ENCODE measurements around the gene ROMO1. TPM values are rescaled to one million over a fixed set of nuclear protein-coding genes. Genes with fewer than 3 reads are reported as not detected.
"Not testable (repeated sequence)": the region's sequence is repeated elsewhere in the genome, so short reads cannot be mapped to it uniquely, and the experiment has no call there.

The ROMO1 gene
- total RNA-seq, 4 donors from 2014 or later, result 154 to 259 (median 192) TPM

DNA sequence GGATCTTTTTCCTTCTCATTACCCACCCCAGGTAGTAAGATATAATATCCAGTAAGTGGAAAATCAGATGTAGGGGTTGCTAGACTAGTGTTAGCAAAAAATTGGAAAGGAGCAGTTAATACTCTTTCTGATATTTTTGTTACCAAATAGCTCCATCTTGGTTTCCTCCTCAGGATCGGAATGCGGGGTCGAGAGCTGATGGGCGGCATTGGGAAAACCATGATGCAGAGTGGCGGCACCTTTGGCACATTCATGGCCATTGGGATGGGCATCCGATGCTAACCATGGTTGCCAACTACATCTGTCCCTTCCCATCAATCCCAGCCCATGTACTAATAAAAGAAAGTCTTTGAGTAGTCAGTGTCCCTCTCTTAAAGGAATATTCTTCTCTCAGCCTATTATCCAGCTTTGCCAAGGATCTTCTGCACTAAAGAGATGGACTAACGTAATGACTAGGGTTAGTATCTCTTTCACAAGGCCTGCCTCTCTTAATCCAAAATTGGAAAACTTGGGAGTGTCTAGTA, 1.5 kb downstream of the ROMO1 start:
- Histone ChIP-seq H3K9me3 (no peaks in the 10 kb centered on the region), H3K27me3 (no peaks in the 10 kb centered on the region), H3K27ac (peak overlapping the region in 2 of 4 donors; percentile 88 to 91), H3K4me3 (peak overlapping the region in 1 of 4 donors; percentile 95), H3K4me1 (peaks cover 0 to 17% (median 2%) of the 10 kb centered on the region in 4 donors), H3K36me3 (peaks cover 0 to 55% (median 2%) of the 10 kb centered on the region in 3 donors)
- TF ChIP-seq, protein P1, sequence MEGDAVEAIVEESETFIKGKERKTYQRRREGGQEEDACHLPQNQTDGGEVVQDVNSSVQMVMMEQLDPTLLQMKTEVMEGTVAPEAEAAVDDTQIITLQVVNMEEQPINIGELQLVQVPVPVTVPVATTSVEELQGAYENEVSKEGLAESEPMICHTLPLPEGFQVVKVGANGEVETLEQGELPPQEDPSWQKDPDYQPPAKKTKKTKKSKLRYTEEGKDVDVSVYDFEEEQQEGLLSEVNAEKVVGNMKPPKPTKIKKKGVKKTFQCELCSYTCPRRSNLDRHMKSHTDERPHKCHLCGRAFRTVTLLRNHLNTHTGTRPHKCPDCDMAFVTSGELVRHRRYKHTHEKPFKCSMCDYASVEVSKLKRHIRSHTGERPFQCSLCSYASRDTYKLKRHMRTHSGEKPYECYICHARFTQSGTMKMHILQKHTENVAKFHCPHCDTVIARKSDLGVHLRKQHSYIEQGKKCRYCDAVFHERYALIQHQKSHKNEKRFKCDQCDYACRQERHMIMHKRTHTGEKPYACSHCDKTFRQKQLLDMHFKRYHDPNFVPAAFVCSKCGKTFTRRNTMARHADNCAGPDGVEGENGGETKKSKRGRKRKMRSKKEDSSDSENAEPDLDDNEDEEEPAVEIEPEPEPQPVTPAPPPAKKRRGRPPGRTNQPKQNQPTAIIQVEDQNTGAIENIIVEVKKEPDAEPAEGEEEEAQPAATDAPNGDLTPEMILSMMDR (IDR thresholded peaks at IDR 0.05), result no peak
- no peak for TF ChIP-seq POLR2A (IDR thresholded peaks at IDR 0.05)
- no peak for DNase-seq

DNA sequence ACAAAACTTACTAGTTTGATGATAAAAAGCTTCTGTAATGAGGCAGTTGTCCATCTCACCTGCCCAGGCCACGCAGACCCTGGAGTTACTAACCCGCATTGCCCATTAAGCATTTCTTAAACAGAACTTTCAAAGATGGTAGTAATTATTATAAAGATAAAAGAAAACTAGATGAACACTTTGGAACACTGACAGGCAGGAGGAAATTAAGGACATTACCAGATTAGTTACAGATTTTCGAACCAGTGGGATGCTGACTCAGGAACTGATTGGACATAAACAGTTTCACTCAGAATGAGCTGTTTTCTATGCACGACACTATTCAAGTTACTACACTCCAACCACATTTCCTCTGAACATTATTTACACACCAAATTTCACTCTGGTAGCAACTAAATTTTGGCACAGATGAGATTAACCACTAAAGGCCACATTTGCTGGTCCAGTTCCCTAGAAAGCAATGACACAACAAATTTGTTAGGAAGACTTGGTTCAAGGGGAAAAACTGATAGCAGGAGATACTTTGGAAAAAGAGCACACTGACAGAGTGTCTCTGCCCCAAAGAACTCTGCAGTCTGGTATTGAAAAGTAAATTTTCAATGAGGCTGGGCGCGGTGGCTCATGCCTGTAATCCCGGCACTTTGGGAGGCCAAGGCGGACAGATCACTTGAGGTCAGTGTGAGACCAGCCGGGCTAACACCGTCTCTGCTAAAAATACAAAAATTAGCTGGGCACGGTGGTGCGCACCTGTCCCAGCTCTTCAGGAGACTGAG, 3.0 kb downstream of the ROMO1 start:
- H3K4me1 ChIP-seq, result peaks cover 0 to 17% (median 2%) of the 10 kb centered on the region in 4 donors
- H3K27me3 ChIP-seq, result no peaks in the 10 kb centered on the region
- H3K9me3 ChIP-seq, result no peaks in the 10 kb centered on the region
- TF ChIP-seq, protein P1 (IDR thresholded peaks at IDR 0.05), result no peak
- no peak for TF ChIP-seq POLR2A (IDR thresholded peaks at IDR 0.05)
- peaks cover 0 to 62% (median 2%) of the 10 kb centered on the region in 3 donors for H3K36me3 ChIP-seq
- DNase-seq, result no peak
- no peak overlapping the region for H3K4me3 ChIP-seq
- no peak overlapping the region for H3K27ac ChIP-seq

DNA sequence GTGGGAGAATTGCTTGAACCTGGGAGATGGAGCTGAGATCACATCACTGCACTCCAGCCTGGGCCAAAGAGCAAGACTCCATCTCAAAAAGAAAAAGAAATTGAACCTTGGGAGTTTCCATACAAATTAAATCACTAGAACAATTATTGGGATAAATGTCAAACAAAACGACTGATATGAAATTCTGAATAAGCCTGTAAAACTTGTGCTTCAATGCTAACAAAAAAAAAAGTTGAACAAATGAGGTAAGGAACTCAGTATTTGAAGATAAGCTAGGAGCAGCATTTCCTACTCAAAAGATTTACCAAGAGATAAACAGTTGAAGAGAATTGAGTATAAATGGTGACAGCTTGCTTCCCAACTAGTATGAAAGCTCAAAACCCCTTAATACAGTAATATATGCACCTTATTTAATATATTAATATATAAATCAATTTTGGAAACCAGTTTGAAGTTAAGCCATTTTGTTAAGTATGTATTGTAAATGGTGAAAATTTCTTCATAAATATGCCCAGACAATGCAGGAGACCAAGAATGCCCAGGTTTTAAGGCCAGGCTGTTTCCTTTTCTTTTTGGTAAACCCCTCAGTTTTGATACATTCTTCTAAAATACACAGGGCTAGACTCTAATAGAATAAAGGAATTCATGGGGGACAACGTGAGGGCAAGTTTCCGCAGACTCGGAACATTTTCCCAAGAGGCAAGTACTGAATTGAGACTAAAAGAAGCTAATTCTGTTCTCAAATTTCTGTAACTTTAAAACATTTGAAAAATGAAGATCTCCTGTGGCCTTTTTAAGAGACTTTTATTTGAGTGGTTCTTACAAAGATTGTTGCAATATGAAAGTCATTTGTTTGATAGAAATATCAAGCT, 3.9 kb downstream of the ROMO1 start:
- no peaks in the 10 kb centered on the region for H3K27me3 ChIP-seq
- no peaks in the 10 kb centered on the region for H3K9me3 ChIP-seq
- peaks cover 0 to 70% (median 2%) of the 10 kb centered on the region in 3 donors for H3K36me3 ChIP-seq
- H3K4me3 ChIP-seq, result no peak overlapping the region
- H3K4me1 ChIP-seq, result peaks cover 0 to 13% (median 2%) of the 10 kb centered on the region in 4 donors
- no peak for TF ChIP-seq POLR2A (IDR thresholded peaks at IDR 0.05)
- TF ChIP-seq, protein P1 (IDR thresholded peaks at IDR 0.05), result no peak
- H3K27ac ChIP-seq, result no peak overlapping the region
- no peak for DNase-seq

DNA sequence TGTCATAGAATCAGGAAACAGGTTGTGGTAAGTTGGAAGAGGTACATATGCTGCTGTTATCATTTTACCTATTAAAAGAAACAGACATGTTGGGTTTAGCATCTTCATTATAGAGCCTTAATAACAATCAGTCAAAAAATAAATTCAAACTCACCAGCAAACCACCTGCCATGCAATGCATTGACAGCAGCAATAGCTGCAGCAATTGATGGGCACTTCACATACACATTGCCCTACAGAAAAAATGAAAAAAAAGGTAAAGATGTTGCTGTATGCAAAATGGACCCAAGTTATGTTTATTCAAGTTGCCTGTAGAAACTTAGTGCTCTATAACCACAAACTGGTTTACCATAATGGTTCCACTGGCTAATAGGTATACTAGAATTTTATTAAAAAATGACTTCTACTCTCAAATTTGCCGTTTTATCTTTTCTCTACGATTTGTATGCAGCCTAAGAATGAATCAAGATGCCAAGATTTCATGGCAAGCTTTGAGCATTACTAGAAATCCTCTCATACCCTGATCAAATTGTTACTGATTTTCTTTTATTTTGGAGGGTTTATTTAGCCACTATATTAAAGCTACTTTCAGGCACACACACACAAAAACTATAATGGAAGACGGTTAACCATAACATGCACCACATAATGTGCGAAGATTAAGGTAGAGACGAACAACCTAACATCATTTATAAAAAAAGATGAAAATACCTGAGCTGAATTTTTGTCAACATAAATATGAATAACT, 5.5 kb downstream of the ROMO1 start:
- Histone ChIP-seq H3K36me3 (peaks cover 0 to 87% (median 2%) of the 10 kb centered on the region in 3 donors), H3K27me3 (no peaks in the 10 kb centered on the region), H3K4me1 (peaks cover 0 to 9% (median 2%) of the 10 kb centered on the region in 4 donors), H3K9me3 (no peaks in the 10 kb centered on the region), H3K4me3 (no peak overlapping the region), H3K27ac (no peak overlapping the region)
- no peak for DNase-seq
- TF ChIP-seq POLR2A (IDR thresholded peaks at IDR 0.05), result no peak
- TF ChIP-seq, protein P1 (IDR thresholded peaks at IDR 0.05), result no peak

DNA sequence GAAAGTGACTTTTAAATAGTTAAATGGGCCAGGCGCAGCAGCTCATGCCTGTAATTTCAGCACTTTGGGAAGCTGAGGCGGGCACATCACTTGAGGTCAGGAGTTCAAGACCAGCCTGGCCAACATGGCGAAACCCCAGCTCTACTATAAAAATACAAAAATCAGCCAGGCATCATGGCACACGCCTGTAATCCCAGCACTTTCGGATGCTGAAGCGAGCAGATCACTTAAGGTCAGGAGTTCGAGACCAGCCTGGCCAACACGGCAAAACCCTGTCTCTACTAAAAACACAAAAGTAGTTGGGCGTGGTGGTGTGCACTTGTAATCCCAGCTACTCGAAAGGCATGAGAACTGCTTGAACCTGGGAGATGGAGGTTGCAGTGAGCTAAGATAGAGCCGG, 6.7 kb downstream of the ROMO1 start:
- not testable (repeated sequence) for H3K4me3 ChIP-seq, H3K4me1 ChIP-seq, H3K9me3 ChIP-seq, H3K27ac ChIP-seq, H3K27me3 ChIP-seq, DNase-seq
- H3K36me3 ChIP-seq, result peaks cover 0 to 99% (median 2%) of the 10 kb centered on the region in 3 donors

DNA sequence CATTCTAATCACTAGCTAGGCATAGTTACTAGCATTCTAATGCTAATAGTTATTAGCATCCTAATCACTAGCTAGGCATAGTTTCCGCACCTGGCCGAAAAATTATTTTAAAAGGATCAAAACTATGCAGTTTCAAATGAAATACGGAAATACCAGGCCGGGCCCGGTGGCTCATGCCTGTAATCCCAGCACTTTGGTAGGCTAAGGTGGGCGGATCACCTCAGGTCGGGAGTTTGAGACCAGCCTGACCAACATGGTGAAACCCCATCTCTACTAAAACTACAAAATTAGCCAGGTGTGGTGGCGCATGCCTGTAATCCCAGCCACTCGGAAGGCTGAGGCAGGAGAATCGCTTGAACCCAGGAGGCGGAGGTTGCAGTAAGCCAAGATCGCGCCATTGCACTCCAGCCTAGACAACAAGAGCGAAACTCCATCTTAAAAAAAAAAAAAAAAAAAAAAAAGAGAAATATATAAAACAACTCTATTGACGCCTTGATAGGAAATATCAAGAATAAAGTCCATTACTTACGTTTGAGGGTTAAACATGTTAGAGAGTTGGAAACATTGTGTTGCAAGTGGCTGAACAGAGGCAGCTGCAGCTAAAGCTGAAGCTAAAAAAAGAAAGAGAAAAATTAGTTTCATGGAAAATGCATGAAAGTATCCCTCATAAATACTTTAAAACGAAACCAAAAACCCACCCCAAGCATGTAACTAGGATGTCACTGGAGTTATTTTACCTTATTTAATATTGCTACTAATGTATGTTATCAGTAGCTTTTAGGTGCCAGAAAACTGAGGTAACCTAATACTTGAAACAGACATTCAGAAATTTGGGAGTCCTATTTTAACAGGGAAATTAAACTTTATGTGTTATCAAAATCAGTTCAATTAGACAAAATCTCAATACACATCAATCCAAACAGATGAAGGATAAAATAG, 7.7 kb downstream of the ROMO1 start:
- not testable (repeated sequence) for H3K27me3 ChIP-seq, DNase-seq, H3K4me1 ChIP-seq, H3K4me3 ChIP-seq, H3K27ac ChIP-seq, H3K9me3 ChIP-seq
- H3K36me3 ChIP-seq, result peaks cover 0 to 100% (median 2%) of the 10 kb centered on the region in 3 donors

All from Peyer's patch (tissue), 4 donors.